Measurements from ENCODE around the gene SMC1B.

SMC1B gene

GRCh38 chr22:45429981-45430775 is 16.8 kb upstream of the SMC1B start:
- no peak for TF ChIP-seq CTCF (conservative IDR thresholded peaks at IDR 0.05)
- no peak for TF ChIP-seq ZFX (IDR thresholded peaks at IDR 0.05)
- H3K27ac ChIP-seq: no peak overlapping the region

GRCh38 chr22:45429424-45429823 is 16.0 kb upstream of the SMC1B start:
- no peak overlapping the region for H3K27ac ChIP-seq
- no peak for TF ChIP-seq ZFX (IDR thresholded peaks at IDR 0.05)
- no peak for TF ChIP-seq CTCF (conservative IDR thresholded peaks at IDR 0.05)

- TF ChIP-seq ZFX (IDR thresholded peaks at IDR 0.05) (no peak), CTCF (conservative IDR thresholded peaks at IDR 0.05) (no peak)
- no peak overlapping the region for H3K27ac ChIP-seq
Observed at GRCh38 chr22:45428391-45429385, 15.3 kb upstream of the SMC1B start.

GRCh38 chr22:45427114-45427513 is 13.7 kb upstream of the SMC1B start:
- TF ChIP-seq ZFX (IDR thresholded peaks at IDR 0.05): no peak
- TF ChIP-seq CTCF (conservative IDR thresholded peaks at IDR 0.05): no peak
- no peak overlapping the region for H3K27ac ChIP-seq

- H3K27ac ChIP-seq: no peak overlapping the region
- no peak for TF ChIP-seq ZFX (IDR thresholded peaks at IDR 0.05)
- no peak for TF ChIP-seq CTCF (conservative IDR thresholded peaks at IDR 0.05)
Observed at GRCh38 chr22:45426387-45426786, 13.0 kb upstream of the SMC1B start.

- TF ChIP-seq CTCF (conservative IDR thresholded peaks at IDR 0.05): no peak
- TF ChIP-seq ZFX (IDR thresholded peaks at IDR 0.05): no peak
- no peak overlapping the region for H3K27ac ChIP-seq
Observed at GRCh38 chr22:45425531-45426265, 12.3 kb upstream of the SMC1B start.
